Upper lobe of left lung (tissue), 4 donors: ENCODE data around the gene BPGM.

Source experiments
- CTCF ChIP-seq, 6 experiments: fragments of 450-650 bp in 4 of 6; fragments of 200-600 bp in 2 of 6; sonication (generic) in 2 of 6; IDR thresholded peaks; one replicate each; pipeline ENCODE4 v1.5.1; 2016 to 2019; ENCODE audit warnings: antibody characterized with exemption in 6 of 6
- EP300 ChIP-seq, 4 donors: sonication (generic); formaldehyde crosslinking; IDR thresholded peaks; one replicate each; pipeline ENCODE4 v1.5.1; 2017; ENCODE audit warnings: antibody characterized with exemption in 4 of 4, control low read depth in 2 of 4
- POLR2AphosphoS5 ChIP-seq, 2 donors: sonication (generic); formaldehyde crosslinking; IDR thresholded peaks; one replicate each; pipeline ENCODE4 v1.5.1; 2017; ENCODE audit warnings: antibody characterized with exemption in 2 of 2

GRCh38 chr7:134678115-134678514, 31.5 kb downstream of the BPGM start:
- TF ChIP-seq CTCF (IDR thresholded peaks at IDR 0.05), result no peak
- TF ChIP-seq EP300 (IDR thresholded peaks at IDR 0.05), result no peak
- TF ChIP-seq POLR2AphosphoS5 (IDR thresholded peaks at IDR 0.05), result no peak
